ENCODE results near the gene SYTL1.

SYTL1 gene

GRCh38 chr1:27351541-27352107, 9.8 kb downstream of the SYTL1 start:
- no peak for TF ChIP-seq CTCF (IDR thresholded peaks at IDR 0.05; ENCODE audit: insufficient read depth, low read depth, low read length, missing control alignments)
- H3K4me3 ChIP-seq (ENCODE audit: low read depth, low read length), result no peak overlapping the region
- DNase-seq (ENCODE audit: low read depth), result no peak

GRCh38 chr1:27353166-27353565, 11.3 kb downstream of the SYTL1 start:
- DNase-seq (ENCODE audit: low read depth), result no peak
- TF ChIP-seq CTCF (IDR thresholded peaks at IDR 0.05; ENCODE audit: insufficient read depth, low read depth, low read length, missing control alignments), result no peak
- no peak overlapping the region for H3K4me3 ChIP-seq (ENCODE audit: low read depth, low read length)

GRCh38 chr1:27353629-27354028, 11.8 kb downstream of the SYTL1 start:
- no peak overlapping the region for H3K4me3 ChIP-seq (ENCODE audit: low read depth, low read length)
- no peak for DNase-seq (ENCODE audit: low read depth)
- no peak for TF ChIP-seq CTCF (IDR thresholded peaks at IDR 0.05; ENCODE audit: insufficient read depth, low read depth, low read length, missing control alignments)

GRCh38 chr1:27355683-27356082, 13.9 kb downstream of the SYTL1 start:
- H3K4me3 ChIP-seq (ENCODE audit: low read depth, low read length), result no peak overlapping the region
- TF ChIP-seq CTCF (IDR thresholded peaks at IDR 0.05; ENCODE audit: insufficient read depth, low read depth, low read length, missing control alignments), result no peak
- DNase-seq (ENCODE audit: low read depth), result no peak

- DNase-seq (ENCODE audit: low read depth), result no peak
- no peak for TF ChIP-seq CTCF (IDR thresholded peaks at IDR 0.05; ENCODE audit: insufficient read depth, low read depth, low read length, missing control alignments)
- no peak overlapping the region for H3K4me3 ChIP-seq (ENCODE audit: low read depth, low read length)
Measured at GRCh38 chr1:27356277-27356618, 14.4 kb downstream of the SYTL1 start.

GRCh38 chr1:27356619-27357280, 14.9 kb downstream of the SYTL1 start:
- DNase-seq (ENCODE audit: low read depth), result no peak
- TF ChIP-seq CTCF (IDR thresholded peaks at IDR 0.05; ENCODE audit: insufficient read depth, low read depth, low read length, missing control alignments), result no peak
- no peak overlapping the region for H3K4me3 ChIP-seq (ENCODE audit: low read depth, low read length)
